Esophagus squamous epithelium (tissue), 4 donors: ENCODE measurements around the gene ETV7.

ENCODE experiments used
- CTCF ChIP-seq, 6 experiments: fragments of 450-650 bp in 4 of 6; fragments of 200-600 bp in 2 of 6; sonication (generic) in 2 of 6; IDR thresholded peaks; one replicate each; pipeline ENCODE4 v1.5.1; 2016 to 2019; ENCODE audit warnings: antibody characterized with exemption in 6 of 6, mild to moderate bottlenecking in 4 of 6, moderate library complexity in 4 of 6
- POLR2A ChIP-seq, 4 donors: fragments of 450-650 bp; IDR thresholded peaks; one replicate each; pipeline ENCODE4 v1.6.1; 2017; ENCODE audit warnings: antibody characterized with exemption in 4 of 4, mild to moderate bottlenecking in 4 of 4, moderate library complexity in 3 of 4

GRCh38 chr6:36323062-36323461 lies 64.4 kb downstream of the ETV7 start:
- TF ChIP-seq CTCF (IDR thresholded peaks at IDR 0.05) = no peak
- no peak for TF ChIP-seq POLR2A (IDR thresholded peaks at IDR 0.05)
